ENCODE measurements around the gene RSPO4.

RSPO4 gene

GRCh38 chr20:909641-910040 is 92.5 kb downstream of the RSPO4 start:
- Histone ChIP-seq H3K36me3 (ENCODE audit: insufficient read depth, low read length) (no peaks in the 10 kb centered on the region), H3K79me2 (ENCODE audit: insufficient read depth, low read length) (no peaks in the 10 kb centered on the region), H3K27me3 (ENCODE audit: insufficient read depth, low read length) (no peaks in the 10 kb centered on the region), H2AFZ (ENCODE audit: low read length) (no peak overlapping the region), H3K27ac (ENCODE audit: low read depth, low read length, poor library complexity, severe bottlenecking) (no peak overlapping the region), H3F3A (ENCODE audit: insufficient read depth, low read length) (no peaks in the 10 kb centered on the region), H3K4me3 (ENCODE audit: low read depth, low read length, poor library complexity, severe bottlenecking) (no peak overlapping the region), H3K4me2 (ENCODE audit: low read length) (no peak overlapping the region), H3K9ac (ENCODE audit: low read length) (no peak overlapping the region), H3K9me2 (ENCODE audit: low read depth, low read length) (no peaks in the 10 kb centered on the region), H3K4me1 (ENCODE audit: insufficient read depth, low read length, severe bottlenecking) (no peaks in the 10 kb centered on the region), H4K20me1 (ENCODE audit: insufficient read depth, low read length) (no peaks in the 10 kb centered on the region), H3K9me3 (ENCODE audit: low read length) (no peaks in the 10 kb centered on the region)
- TF ChIP-seq CTCF (IDR thresholded peaks at IDR 0.05; ENCODE audit: low read length) (no peak), EZH2 (IDR thresholded peaks at IDR 0.05; ENCODE audit: borderline replicate concordance, low read length) (no peak)

Measured in OCI-LY1 (cell line).